Embryonic facial prominence (tissue), 1 donor: ENCODE results near the gene SNED1.
A peak's percentile ranks its signal among the peaks of the same experiment; 100 is the strongest.

Source experiments
- DNase-seq: peaks from one replicate; pipeline ENCODE4 v3.0.0-alpha.2; 2016; ENCODE audit errors: extremely low spot score

Gene SNED1

DNA sequence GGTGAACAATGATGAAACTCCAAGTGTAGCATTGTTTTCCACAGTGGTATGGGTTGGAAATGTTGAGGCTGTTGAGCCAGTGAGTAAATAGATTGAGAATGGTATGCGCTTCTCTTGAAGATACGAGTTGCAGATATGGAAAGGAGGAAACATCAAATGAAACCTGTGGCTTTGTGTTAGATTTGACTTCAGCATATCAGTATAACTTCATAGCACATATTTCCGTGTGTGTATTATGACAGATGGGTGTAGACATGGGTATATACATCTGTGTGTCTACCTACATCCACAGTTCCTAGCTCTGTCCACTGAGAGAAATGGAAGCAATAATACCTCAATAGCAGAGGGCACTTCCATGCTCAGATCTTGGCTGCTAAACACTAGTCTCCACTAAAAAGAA, 8.0 kb downstream of the SNED1 start:
- no peak for DNase-seq

GRCh38 chr2:241007111-241007510, 8.7 kb downstream of the SNED1 start:
- no peak for DNase-seq

- DNase-seq, result no peak
Observed at GRCh38 chr2:241007880-241008710, 9.7 kb downstream of the SNED1 start.

- no peak for DNase-seq
Observed at GRCh38 chr2:241008711-241009121, 10.3 kb downstream of the SNED1 start.

GRCh38 chr2:241009191-241009590, 10.8 kb downstream of the SNED1 start:
- DNase-seq, result no peak

DNA sequence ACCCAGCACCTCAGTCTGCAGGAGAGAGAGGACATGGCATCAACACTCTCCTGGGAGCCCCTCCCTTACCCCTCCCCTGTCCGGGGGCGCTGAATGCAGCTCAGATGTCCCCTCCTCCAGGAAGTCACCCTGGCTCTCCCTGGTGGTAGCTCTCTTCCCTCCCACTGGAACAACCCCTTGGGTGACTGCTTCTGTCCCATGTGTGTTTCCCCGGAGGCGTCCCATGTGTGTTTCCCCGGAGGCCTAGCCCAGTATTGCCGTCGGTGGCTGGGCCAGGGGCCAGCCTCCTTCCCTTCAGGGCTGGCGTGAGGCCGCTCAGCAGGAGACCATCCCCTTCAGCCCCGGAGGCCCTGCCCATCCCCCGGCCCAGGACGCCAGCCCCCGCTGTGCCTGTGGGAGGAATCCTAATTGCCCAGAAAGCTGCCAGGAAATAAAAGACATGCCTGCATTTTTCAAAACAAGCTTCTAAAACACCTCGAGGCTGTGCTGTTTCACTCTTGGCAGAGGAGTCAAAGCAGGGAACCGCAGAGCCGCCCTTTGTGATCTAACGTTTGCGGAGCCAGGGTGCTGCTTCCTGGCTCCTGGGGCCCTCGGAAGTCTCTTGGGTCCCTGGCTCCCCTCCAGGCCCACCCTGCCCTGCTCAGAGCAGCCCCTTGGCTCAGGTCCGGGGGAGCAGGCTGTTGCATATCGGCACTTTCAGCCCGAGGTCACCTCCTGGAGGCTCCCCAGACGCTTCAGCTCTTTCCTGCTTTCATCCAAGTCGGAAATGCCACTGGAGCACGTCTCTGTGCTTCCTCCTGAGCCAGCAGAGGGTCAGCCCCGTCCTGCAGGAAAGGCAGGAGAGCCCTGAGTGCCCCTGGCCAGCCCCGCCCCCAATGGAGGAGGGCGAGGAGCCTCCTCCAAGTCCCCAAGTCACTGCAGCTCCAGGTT, 11.4 kb downstream of the SNED1 start:
- DNase-seq, result peak; percentile 33

DNA sequence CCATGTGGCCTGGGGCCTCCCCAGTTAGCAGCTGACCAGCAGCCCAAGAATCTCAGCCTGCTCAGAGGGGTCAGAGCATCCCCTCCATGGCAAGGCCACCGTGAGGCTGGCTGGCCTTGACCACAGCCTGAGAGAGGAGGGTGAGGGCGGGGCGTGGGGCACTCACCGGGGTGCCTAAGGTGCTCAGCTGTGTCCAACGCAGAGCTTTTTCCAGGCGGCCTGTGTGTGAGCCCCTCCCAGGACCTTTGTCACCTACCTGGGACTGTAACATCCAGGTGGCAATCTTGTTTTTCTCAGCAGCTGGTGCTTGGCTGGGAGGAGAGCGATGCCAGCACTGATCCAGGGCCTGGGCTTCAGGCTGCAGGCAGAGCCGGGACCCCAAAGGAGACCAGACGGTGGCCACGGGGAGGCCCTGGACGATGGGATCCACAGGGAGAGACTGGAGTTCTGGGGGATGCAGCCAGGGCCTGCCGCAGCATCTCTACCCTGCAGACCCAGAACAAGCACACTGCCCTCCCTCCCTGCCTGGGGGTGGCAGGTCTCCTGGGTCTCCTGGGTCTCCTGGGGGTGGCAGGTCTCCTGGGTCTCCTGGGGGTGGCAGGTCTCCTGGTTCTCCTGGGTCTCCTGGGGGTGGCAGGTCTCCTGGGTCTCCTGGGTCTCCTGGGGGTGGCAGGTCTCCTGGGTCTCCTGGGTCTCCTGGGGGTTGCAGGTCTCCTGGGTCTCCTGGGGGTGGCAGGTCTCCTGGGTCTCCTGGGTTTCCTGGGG, 12.3 kb downstream of the SNED1 start:
- no peak for DNase-seq

DNA sequence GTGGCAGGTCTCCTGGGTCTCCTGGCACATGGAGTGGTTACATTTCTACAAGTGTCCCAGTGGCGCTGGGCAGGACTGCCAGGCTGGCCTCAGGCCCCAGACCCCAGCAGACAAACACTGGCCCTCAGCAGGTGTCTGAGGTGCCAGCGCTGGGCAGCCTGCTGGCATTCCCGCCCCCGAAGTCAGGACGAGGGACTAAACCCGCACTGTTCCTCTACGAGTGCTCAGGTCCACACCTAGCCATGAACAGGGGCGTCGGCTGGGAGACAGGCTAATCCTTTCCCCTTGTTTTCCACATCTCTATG, 12.8 kb downstream of the SNED1 start:
- no peak for DNase-seq

DNA sequence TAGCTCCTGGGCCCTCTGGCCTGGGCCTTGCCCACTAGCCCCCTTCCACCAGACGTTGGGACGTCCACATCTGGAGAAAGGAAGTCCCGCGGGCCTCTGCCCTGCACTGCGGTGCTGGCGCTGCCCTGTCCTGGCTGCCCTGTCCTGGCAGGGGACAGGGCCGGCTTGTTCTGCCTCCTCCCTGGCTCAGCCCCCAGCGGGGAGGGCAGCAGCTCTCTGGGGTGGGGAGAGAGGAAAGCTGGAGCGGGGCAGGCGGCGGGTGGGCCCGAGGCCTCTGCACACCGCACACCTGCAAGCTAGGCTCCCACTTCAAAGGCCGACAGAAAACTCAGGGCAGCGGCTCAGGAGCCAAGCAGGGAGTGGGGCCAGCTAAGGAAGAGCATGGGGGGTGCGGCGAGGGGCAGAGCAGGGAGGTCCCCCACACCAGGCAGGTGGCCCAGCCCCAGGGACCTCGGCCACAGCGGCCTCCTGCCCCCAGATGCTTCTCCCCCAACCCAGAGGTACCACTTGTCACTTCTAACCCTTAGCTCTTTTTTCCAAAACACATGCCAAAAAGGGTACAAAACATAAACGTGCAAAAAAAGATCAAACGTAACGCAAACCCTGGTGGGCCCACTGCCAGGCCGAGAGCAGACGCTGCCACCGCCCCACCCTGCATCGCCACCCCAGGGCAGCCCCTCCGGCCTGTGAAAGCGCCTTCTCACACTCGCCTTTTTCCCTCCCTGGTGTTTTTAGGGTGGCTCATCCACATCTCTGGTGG, 13.5 kb downstream of the SNED1 start:
- no peak for DNase-seq

DNA sequence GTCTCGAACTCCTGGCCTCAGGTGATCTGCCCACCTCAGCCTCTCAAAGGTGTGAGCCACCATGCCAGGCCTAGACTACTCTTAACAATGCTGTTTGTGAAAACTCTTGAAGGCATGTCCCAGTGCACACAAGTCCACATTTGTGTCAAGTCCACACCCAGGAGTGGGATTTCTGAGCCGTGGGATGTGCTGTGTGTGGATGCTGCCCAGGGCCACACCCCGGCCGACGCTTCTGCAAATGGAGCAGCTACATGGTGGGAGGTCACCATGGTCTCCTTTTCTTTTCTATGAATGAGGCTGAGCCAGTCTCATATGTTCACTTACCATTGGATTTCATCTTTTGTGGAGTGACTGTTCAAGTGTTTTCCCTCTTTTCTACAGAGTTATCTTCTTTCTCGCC, 15.8 kb downstream of the SNED1 start:
- no peak for DNase-seq

DNA sequence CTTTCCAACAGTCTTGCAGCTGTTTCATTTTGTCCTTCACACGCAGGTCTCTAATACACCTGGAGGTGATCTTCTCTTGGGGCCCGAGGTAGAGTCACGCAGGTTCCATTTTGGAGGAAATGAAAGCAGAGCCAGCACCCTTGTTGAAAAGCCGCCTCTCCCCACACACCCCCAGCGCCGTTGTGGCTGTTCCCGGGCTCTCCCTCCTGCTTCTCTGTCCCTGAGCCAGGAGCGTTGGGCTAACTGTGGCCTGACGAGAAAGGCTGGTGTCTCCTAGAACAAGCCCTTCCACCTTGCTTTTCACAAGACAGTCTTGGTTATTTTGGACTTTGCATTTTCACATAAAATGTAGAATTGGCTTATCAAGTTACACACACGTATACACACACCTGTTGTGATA, 16.3 kb downstream of the SNED1 start:
- no peak for DNase-seq

- no peak for DNase-seq
Observed at GRCh38 chr2:241015439-241015838, 17.0 kb downstream of the SNED1 start.

- DNase-seq, result no peak
Observed at GRCh38 chr2:241017228-241017940, 19.0 kb downstream of the SNED1 start.

- no peak for DNase-seq
Observed at GRCh38 chr2:241018051-241018891, 19.9 kb downstream of the SNED1 start.

GRCh38 chr2:241019441-241020139, 21.2 kb downstream of the SNED1 start:
- no peak for DNase-seq

GRCh38 chr2:241020201-241020600, 21.8 kb downstream of the SNED1 start:
- DNase-seq, result no peak

DNA sequence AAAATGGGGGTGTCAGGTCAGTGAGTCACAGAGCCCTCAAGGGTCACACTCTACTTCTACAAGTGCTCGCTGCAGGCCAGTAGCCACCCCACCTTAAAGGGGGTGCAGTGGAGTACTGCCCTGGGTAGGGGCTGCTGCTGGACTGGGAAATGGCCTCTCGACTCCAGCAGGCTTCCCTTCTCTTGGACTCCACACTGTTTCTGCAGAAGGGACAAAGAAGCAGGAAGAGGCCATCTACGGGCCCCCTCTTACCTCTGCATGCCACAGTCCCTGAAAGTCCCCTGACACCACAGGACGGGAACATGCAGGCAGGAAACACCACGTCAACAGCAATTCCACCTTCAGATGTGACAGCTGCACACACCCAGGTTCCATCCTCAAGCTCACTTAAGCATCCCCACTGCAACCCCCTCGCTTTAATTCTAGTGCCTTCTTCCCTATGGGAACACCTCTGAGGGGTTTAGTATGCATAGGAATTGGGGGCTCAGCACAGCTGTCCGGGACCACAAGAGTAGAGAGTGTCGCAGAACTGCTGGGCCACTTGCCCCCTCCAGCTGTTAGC, 22.3 kb downstream of the SNED1 start:
- DNase-seq, result no peak

GRCh38 chr2:241025639-241026038, 27.2 kb downstream of the SNED1 start:
- no peak for DNase-seq
